G401 (cell line): Measurements from ENCODE around the gene RASSF7. TPM values are rescaled to one million over a fixed set of nuclear protein-coding genes. Genes with fewer than 3 reads are reported as not detected.

Experiments
- total RNA-seq: library from RNA; depleted of rRNA; stranded (reverse); fragments of >200 nt; shearing (Covaris generic); gene quantifications from 2 replicates; pipeline ENCODE4 v1.2.3, GENCODE V29; 2014; rRNA removed

Gene RASSF7
- total RNA-seq, 1 experiment from 2014 or later: 107 TPM

Other genes with a start within 250 kb of the RASSF7 start
- gene IFITM1, start 246.9 kb upstream of the RASSF7 start, total RNA-seq: 76.4 and 108 TPM in 2 replicates
- gene IFITM3, start 240.1 kb upstream of the RASSF7 start, total RNA-seq: 36.2 and 45.8 TPM in 2 replicates
- gene B4GALNT4, start 191.5 kb upstream of the RASSF7 start, total RNA-seq: 27.4 and 32.1 TPM in 2 replicates
- 1.1 and 7.9 TPM in 2 replicates for gene PKP3, start 166.8 kb upstream of the RASSF7 start, total RNA-seq
- gene SIGIRR, start 146.0 kb upstream of the RASSF7 start, total RNA-seq: 20.6 and 31.9 TPM in 2 replicates
- 0.31 and 0.98 TPM in 2 replicates for gene ANO9, start 119.0 kb upstream of the RASSF7 start, total RNA-seq
- gene PTDSS2, start 110.7 kb upstream of the RASSF7 start, total RNA-seq: 78.1 and 84.1 TPM in 2 replicates
- 164 and 168 TPM in 2 replicates for gene RNH1, start 53.7 kb upstream of the RASSF7 start, total RNA-seq
- 51.7 and 60.1 TPM in 2 replicates for gene HRAS, start 25.4 kb upstream of the RASSF7 start, total RNA-seq
- gene LRRC56, start 23.4 kb upstream of the RASSF7 start, total RNA-seq: 0.03 and 1.0 TPM in 2 replicates
- gene LMNTD2, start 232 bp upstream of the RASSF7 start, total RNA-seq: 2.0 and 2.1 TPM in 2 replicates
- 34.8 and 39.3 TPM in 2 replicates for gene PHRF1, start 15.5 kb downstream of the RASSF7 start, total RNA-seq
- gene IRF7, start 55.0 kb downstream of the RASSF7 start, total RNA-seq: 1.1 and 3.6 TPM in 2 replicates
- gene CDHR5, start 64.0 kb downstream of the RASSF7 start, total RNA-seq: not detected in 2 replicates
- not detected in 2 replicates for gene SCT, start 66.2 kb downstream of the RASSF7 start, total RNA-seq
- not detected in 2 replicates for gene DRD4, start 76.3 kb downstream of the RASSF7 start, total RNA-seq
- gene DEAF1, start 134.3 kb downstream of the RASSF7 start, total RNA-seq: 70.5 and 73.2 TPM in 2 replicates
- gene TMEM80, start 134.8 kb downstream of the RASSF7 start, total RNA-seq: 14.8 and 19.8 TPM in 2 replicates
- 18.2 and 27.9 TPM in 2 replicates for gene EPS8L2, start 145.3 kb downstream of the RASSF7 start, total RNA-seq
- gene TALDO1, start 186.5 kb downstream of the RASSF7 start, total RNA-seq: 201 and 229 TPM in 2 replicates
- gene GATD1, start 216.5 kb downstream of the RASSF7 start, total RNA-seq: 56.6 and 63.4 TPM in 2 replicates
- gene CEND1, start 229.1 kb downstream of the RASSF7 start, total RNA-seq: 0.74 and 0.95 TPM in 2 replicates
- 48.2 and 76.5 TPM in 2 replicates for gene SLC25A22, start 237.3 kb downstream of the RASSF7 start, total RNA-seq
- gene PIDD1, start 244.3 kb downstream of the RASSF7 start, total RNA-seq: 25.5 and 29.5 TPM in 2 replicates
- gene RPLP2, start 249.0 kb downstream of the RASSF7 start, total RNA-seq: 411 and 422 TPM in 2 replicates